Stomach (tissue), 19 donors: ENCODE data around the gene STMN1. TPM values are rescaled to one million over a fixed set of nuclear protein-coding genes. Genes with fewer than 3 reads are reported as not detected.

Experiments used
- DNase-seq, 2 donors: peaks; one replicate each; pipeline versions ENCODE4 v3.0.0 to v3.0.0-alpha.2; 2013 to 2019
- H3K27ac ChIP-seq, 5 donors: fragments of 200-600 bp in 4 of 5; sonication (generic) in 4 of 5; one replicate each; pipeline ENCODE4 v1.5.1; 2013 to 2019; ENCODE audit warnings: mild to moderate bottlenecking in 1 of 5, moderate library complexity in 1 of 5
- H3K27me3 ChIP-seq, 3 donors: fragments of 200-600 bp; sonication (generic); one replicate each; pipeline ENCODE4 v1.5.1; 2017 to 2019; ENCODE audit warnings: mixed run types in 1 of 3
- H3K36me3 ChIP-seq, 4 donors: fragments of 200-600 bp; sonication (generic); 1 replicate in 3 of 4; 2 replicates in 1 of 4; pipeline ENCODE4 v1.5.1; 2016 to 2019
- H3K4me1 ChIP-seq, 4 donors: fragments of 200-600 bp; sonication (generic); one replicate each; pipeline ENCODE4 v1.5.1; 2016 to 2019
- H3K4me3 ChIP-seq, 4 donors: fragments of 200-600 bp; sonication (generic) in 3 of 4; one replicate each; pipeline ENCODE4 v1.5.1; 2016 to 2019; ENCODE audit warnings: mild to moderate bottlenecking in 1 of 4
- H3K9me3 ChIP-seq, 4 donors: fragments of 200-600 bp; sonication (generic); one replicate each; pipeline ENCODE4 v1.5.1; 2016 to 2019
- CTCF ChIP-seq, 7 experiments: fragments of 450-650 bp in 4 of 7; fragments of 200-600 bp in 3 of 7; sonication (generic) in 3 of 7; IDR thresholded peaks; one replicate each; pipeline ENCODE4 v1.5.1; 2016 to 2019; ENCODE audit warnings: antibody characterized with exemption in 7 of 7, control low read depth in 2 of 7, mild to moderate bottlenecking in 1 of 7
- EP300 ChIP-seq: sonication (generic); formaldehyde crosslinking; IDR thresholded peaks from one replicate; pipeline ENCODE4 v1.6.1; 2017; ENCODE audit warnings: antibody characterized with exemption
- POLR2A ChIP-seq, 4 donors: fragments of 450-650 bp; IDR thresholded peaks; one replicate each; pipeline ENCODE4 v1.6.1; 2016; ENCODE audit warnings: antibody characterized with exemption in 4 of 4, control low read depth in 2 of 4, mild to moderate bottlenecking in 1 of 4, moderate library complexity in 1 of 4
- POLR2AphosphoS5 ChIP-seq, 3 donors: sonication (generic); formaldehyde crosslinking; IDR thresholded peaks; one replicate each; pipeline ENCODE4 v1.6.1; 2016; ENCODE audit warnings: antibody characterized with exemption in 3 of 3
- WGBS, 5 donors: extraction: QIAGEN DNeasy Blood & Tissue Kit in 3 of 5; methylation state at CpG; one replicate each; pipeline versions ENCODE4 v1.1.5 to v1.1.7; 2013 to 2018; 5-methylcytosine and 5-hydroxymethylcytosine counted together
- intact Hi-C: fragments of 100-400 bp; cut with DNase I; formaldehyde crosslinking; loops from one replicate; pipeline ENCODE4 v1.15.1; 2023; ENCODE audit warnings: low total_unique reads
- long read RNA-seq, 10 donors: transcript quantifications; one replicate each; lab custom pipeline, GENCODE V29; 2026
- polyA plus RNA-seq, 3 donors: library from polyadenylated mRNA; stranded (reverse); fragments of 200-250 nt; gene quantifications; one replicate each; pipeline ENCODE4 v1.2.3, GENCODE V29; 2013
- total RNA-seq, 5 donors: library from RNA; depleted of rRNA; stranded (reverse); fragments of >200 nt; gene quantifications; one replicate each; pipeline versions ENCODE4 v1.1.0 to v1.2.3, GENCODE V29; 2014 to 2016
- donor health status: healthy with polysubstance abuse.
- donor health status: Bipolar disorder and iron deficiency.
- donor health status: healthy.

STMN1 gene
- 10 to 100 TPM; 25.9 to 74.2 (median 44.6) TPM for total RNA-seq
- 100 to 1,000 TPM in 2 of 3 donors, 10 to 100 TPM in 1; 79.0 to 109 (median 108) TPM for polyA plus RNA-seq
- long read RNA-seq, donor 1, transcript STMN1-206 (5 exons, 1,504 nt): major isoform, 40 of 76 reads
- long read RNA-seq, donor 1, partial matches to known transcripts: 32 of 76 reads
- long read RNA-seq, donor 1, other reads (novel, unspliced or antisense): 0 of 76 reads
- long read RNA-seq, donor 2, transcript STMN1-206 (5 exons, 1,504 nt): major isoform, 53 of 96 reads
- long read RNA-seq, donor 2, partial matches to known transcripts: 43 of 96 reads
- long read RNA-seq, donor 2, other reads (novel, unspliced or antisense): 0 of 96 reads
- long read RNA-seq, donor 3, transcript STMN1-206 (5 exons, 1,504 nt): major isoform, 48 of 82 reads
- long read RNA-seq, donor 3, partial matches to known transcripts: 33 of 82 reads
- long read RNA-seq, donor 3, other reads (novel, unspliced or antisense): 0 of 82 reads
- long read RNA-seq, donor 4, transcript STMN1-206 (5 exons, 1,504 nt): major isoform, 11 of 26 reads
- long read RNA-seq, donor 4, partial matches to known transcripts: 15 of 26 reads
- long read RNA-seq, donor 4, other reads (novel, unspliced or antisense): 0 of 26 reads
- long read RNA-seq, donor 5, transcript STMN1-206 (5 exons, 1,504 nt): major isoform, 112 of 197 reads
- long read RNA-seq, donor 5, partial matches to known transcripts: 73 of 197 reads
- long read RNA-seq, donor 5, other reads (novel, unspliced or antisense): 11 of 197 reads
- long read RNA-seq, donor 6: 0 reads
- long read RNA-seq, donor 7, transcript STMN1-206 (5 exons, 1,504 nt): major isoform, 116 of 248 reads
- long read RNA-seq, donor 7, partial matches to known transcripts: 130 of 248 reads
- long read RNA-seq, donor 7, other reads (novel, unspliced or antisense): 0 of 248 reads
- long read RNA-seq, donor 8, transcript STMN1-206 (5 exons, 1,504 nt): major isoform, 94 of 152 reads
- long read RNA-seq, donor 8, partial matches to known transcripts: 57 of 152 reads
- long read RNA-seq, donor 8, other reads (novel, unspliced or antisense): 0 of 152 reads
- long read RNA-seq, donor 9, transcript STMN1-206 (5 exons, 1,504 nt): major isoform, 117 of 185 reads
- long read RNA-seq, donor 9, partial matches to known transcripts: 66 of 185 reads
- long read RNA-seq, donor 9, other reads (novel, unspliced or antisense): 0 of 185 reads
- long read RNA-seq, donor 10, transcript STMN1-206 (5 exons, 1,504 nt): major isoform, 62 of 86 reads
- long read RNA-seq, donor 10, partial matches to known transcripts: 24 of 86 reads
- long read RNA-seq, donor 10, other reads (novel, unspliced or antisense): 0 of 86 reads

DNA sequence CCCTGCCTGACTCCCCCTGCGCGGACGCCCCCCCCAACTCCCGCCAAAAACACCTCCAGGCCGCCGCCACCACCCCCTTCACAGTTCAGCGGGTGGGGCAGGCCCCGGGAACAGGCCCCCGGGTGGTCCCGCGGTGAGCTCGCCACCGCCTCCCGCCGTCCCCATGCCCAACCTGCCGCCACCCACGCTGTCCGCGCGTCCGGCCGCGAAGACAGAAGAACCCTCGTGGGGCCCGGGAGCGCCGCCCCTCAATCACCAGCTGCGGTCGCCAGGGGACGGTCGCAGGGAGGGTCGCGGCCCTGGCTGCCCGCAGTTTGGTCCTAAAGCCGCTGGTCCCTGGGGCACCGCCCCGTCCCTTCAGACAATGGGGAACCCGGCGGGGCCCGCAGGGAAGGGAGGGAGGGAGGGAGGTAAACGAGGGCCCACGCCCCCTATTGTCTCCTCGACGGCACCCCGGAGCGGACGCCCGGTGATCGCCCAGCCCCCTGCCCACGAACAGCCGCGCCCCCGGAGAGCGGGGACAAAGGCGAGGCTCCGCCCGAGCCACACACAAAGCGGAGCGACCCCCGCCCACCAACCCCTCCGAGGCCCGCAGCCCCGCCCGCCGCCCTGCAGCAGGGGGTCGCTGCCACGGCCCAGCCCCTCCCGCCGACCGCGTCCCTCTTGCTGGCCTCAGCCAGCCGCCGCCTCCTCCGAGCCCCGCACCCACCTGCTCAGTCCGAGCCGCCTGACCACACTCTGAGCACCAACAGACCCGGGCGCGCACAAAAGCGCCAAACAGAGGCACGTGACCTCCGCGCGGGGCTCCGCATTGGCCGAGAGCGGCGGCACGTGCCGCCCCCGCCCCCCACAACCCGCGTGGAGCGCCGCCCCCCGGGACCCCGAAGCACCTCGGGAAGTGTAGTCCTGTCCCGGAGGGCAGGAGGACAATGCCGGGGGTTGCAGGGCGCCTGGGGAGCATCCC is at the start of gene STMN1:
TSS of gene STMN1 (minus strand) at position 740 of the 964 bp plus-strand sequence. CDS start 1,743 bp downstream, outside the sequence.
- intact Hi-C loops: no loop called here
- TF ChIP-seq POLR2AphosphoS5 (IDR thresholded peaks at IDR 0.05) (peak; percentile 89 to 97 (median 97)), EP300 (no peak), CTCF (IDR thresholded peaks at IDR 0.05) (no peak), POLR2A (IDR thresholded peaks at IDR 0.05) (peak in 2 of 4 donors; percentile 69 to 80)
- DNase-seq: peak; percentile 91 to 99
- H3K4me1 ChIP-seq: peaks cover 23 to 46% (median 31%) of the 10 kb centered on the region in 4 donors
- no peaks in the 10 kb centered on the region for H3K27me3 ChIP-seq
- WGBS, 5 donors: 0 to 1% (median 0%) methylated on average over 21 to 102 of the region's 102 CpGs
- peak within 1 kb of the TSS; percentile 70 to 98 (median 87) for H3K4me3 ChIP-seq
- H3K27ac ChIP-seq: peak within 1 kb of the TSS; percentile 62 to 86 (median 71)
- no peaks in the 10 kb centered on the region for H3K9me3 ChIP-seq
- H3K36me3 ChIP-seq: peaks cover 0 to 16% (median 10%) of the 10 kb centered on the region in 4 donors

DNA sequence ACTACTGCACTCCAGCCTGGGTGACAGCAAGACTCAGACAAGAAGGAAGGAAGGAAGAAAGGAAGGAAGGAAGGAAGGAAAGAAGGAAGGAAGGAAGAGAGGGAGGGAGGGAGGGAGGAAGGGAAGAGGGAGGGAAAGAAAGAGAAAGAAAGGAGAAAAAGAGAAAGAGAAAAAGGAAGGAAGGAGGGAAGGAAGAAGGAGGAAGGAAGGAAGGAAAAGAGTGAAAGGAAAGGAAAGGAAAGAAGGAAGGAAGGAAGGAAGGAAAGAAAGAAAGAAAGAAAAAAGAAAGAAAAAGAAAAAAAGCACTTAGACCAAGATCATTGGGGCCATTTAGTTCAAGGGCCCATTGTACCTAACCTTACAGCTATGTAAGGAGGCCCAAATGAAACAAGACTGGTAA is 49.3 kb upstream of the STMN1 start:
- Histone ChIP-seq H3K4me1 (peaks cover 0 to 10% (median 0%) of the 10 kb centered on the region in 4 donors), H3K36me3 (peaks cover 3 to 36% (median 29%) of the 10 kb centered on the region in 4 donors), H3K4me3 (no peak overlapping the region), H3K27ac (no peak overlapping the region), H3K27me3 (no peaks in the 10 kb centered on the region), H3K9me3 (peaks cover 0 to 4% (median 0%) of the 10 kb centered on the region in 4 donors)
- DNase-seq: no peak
- TF ChIP-seq EP300: no peak
- no peak for TF ChIP-seq POLR2A (IDR thresholded peaks at IDR 0.05)
- no peak for TF ChIP-seq POLR2AphosphoS5 (IDR thresholded peaks at IDR 0.05)
- TF ChIP-seq CTCF (IDR thresholded peaks at IDR 0.05): no peak
- intact Hi-C loops: no loop called here

DNA sequence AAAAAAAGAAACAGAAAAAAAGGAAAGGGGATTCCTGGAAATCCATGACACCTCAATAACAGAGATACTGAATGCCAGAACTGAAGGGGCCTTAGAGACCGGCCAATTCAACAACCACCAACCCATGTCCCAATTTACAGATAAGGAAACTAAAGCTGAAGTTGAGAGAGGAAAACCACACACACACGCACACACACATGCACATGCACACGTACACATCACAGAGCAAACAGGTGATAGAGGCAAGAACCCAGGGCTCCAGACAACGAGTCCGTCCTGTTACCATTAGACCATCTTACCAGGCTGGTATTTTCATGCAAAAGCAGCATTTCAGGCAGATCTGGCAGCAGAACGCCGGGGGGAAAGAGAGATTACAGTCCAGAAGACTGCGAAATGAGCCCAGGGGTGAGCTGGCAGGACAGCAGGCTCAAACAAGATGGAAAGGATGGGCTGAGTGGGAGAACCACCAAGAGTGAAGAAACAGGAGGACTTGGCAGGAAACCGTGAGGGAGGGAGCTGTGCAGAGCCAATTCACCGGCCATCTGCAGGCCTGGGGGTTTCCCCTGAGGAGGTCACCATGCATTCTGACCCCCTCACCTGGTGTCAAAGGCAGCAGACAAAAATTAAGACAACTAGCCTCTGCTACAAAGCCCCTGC is 48.2 kb upstream of the STMN1 start:
- peak in 1 of 2 donors; percentile 19 for DNase-seq
- TF ChIP-seq POLR2AphosphoS5 (IDR thresholded peaks at IDR 0.05): no peak
- no peak for TF ChIP-seq EP300
- TF ChIP-seq CTCF (IDR thresholded peaks at IDR 0.05): no peak
- TF ChIP-seq POLR2A (IDR thresholded peaks at IDR 0.05): no peak
- WGBS, 5 donors: 70 to 77% (median 75%) methylated on average over 10 of the region's 10 CpGs
- H3K9me3 ChIP-seq: peaks cover 0 to 4% (median 0%) of the 10 kb centered on the region in 4 donors
- peaks cover 0 to 24% (median 17%) of the 10 kb centered on the region in 4 donors for H3K36me3 ChIP-seq
- H3K4me1 ChIP-seq: peaks cover 0 to 10% (median 0%) of the 10 kb centered on the region in 4 donors
- no peak overlapping the region for H3K4me3 ChIP-seq
- no peak overlapping the region for H3K27ac ChIP-seq
- no peaks in the 10 kb centered on the region for H3K27me3 ChIP-seq
- intact Hi-C loops: no loop called here
